HCT116 (cell line): ENCODE results near the gene WLS. TPM values are rescaled to one million over a fixed set of nuclear protein-coding genes. Genes with fewer than 3 reads are reported as not detected.
A peak's percentile ranks its signal among the peaks of the same experiment; 100 is the strongest.

ENCODE experiments used
- ATAC-seq: fragments of 200-7000 bp; cut with Tn5 transposase; 2 replicates; pipeline ENCODE4 v1.9.1; 2020; ENCODE audit warnings: mild to moderate bottlenecking, moderate library complexity
- BruUV-seq: library from RNA; stranded (reverse); fragments of 400-500 nt; replicated peaks from 2 replicates; lab custom pipeline; 2021; lab: Mats Ljungman, UMichigan
- CTCF ChIA-PET: fragments of 300-600 bp; sonication (Branson Sonifier 250); formaldehyde crosslinking; loops from one replicate; lab custom pipeline; 2021; ENCODE audit warnings: antibody characterized with exemption; lab: Charles Lee
- POLR2A ChIA-PET: fragments of 300-600, 350-600 bp; sonication (Branson Sonifier 250); formaldehyde crosslinking; loops from one replicate; lab custom pipeline; 2021; ENCODE audit warnings: antibody characterized with exemption; lab: Charles Lee
- RAD21 ChIA-PET, 2 experiments: fragments of 300-600 bp; sonication (Branson Sonifier 250); formaldehyde crosslinking; loops; one replicate each; lab custom pipeline; 2023; ENCODE audit warnings: low total read pairs in 2 of 2; ENCODE audit not compliant: uncharacterized antibody in 2 of 2, unreplicated experiment in 2 of 2, low non-redundant PET in 1 of 2; lab: Charles Lee
- DNase-seq: peaks from one replicate; pipeline ENCODE4 v3.0.0-alpha.2; 2010; ENCODE audit warnings: low read depth, low spot score
- H2AFZ ChIP-seq: fragments of 200-600 bp; shearing (Covaris generic), sonication (generic); 2 replicates; pipeline ENCODE4 v1.6.1; 2017; ENCODE audit warnings: low read depth, mixed run types, mixed read lengths, antibody characterized with exemption, low read length; ENCODE audit not compliant: poor library complexity, severe bottlenecking
- H3K27ac ChIP-seq: 2 replicates; pipeline ENCODE4 v1.5.1; 2012; ENCODE audit warnings: low read depth, low read length
- H3K27me3 ChIP-seq: fragments of 200-600 bp; sonication (generic); 2 replicates; pipeline ENCODE4 v1.6.1; 2016; ENCODE audit warnings: mixed run types, low read length, mixed read lengths; ENCODE audit not compliant: insufficient read depth
- H3K36me3 ChIP-seq, 2 experiments: fragments of 200-500 bp in 1 of 2; fragments of 200-600 bp in 1 of 2; sonication (Bioruptor generic) in 1 of 2; sonication (generic) in 1 of 2; 2 replicates each; pipeline versions ENCODE4 v1.5.1 to v1.6.1; 2014 to 2016; ENCODE audit warnings: low read length in 2 of 2, inconsistent platforms in 1 of 2, mixed read lengths in 1 of 2, mixed run types in 1 of 2; ENCODE audit not compliant: insufficient read depth in 2 of 2, control insufficient read depth in 1 of 2
- H3K4me1 ChIP-seq, 2 experiments: fragments of 200-600 bp in 1 of 2; sonication (generic) in 1 of 2; 2 replicates each; pipeline versions ENCODE4 v1.5.1 to v1.6.1; 2012 to 2017; ENCODE audit warnings: low read length in 2 of 2, inconsistent platforms in 1 of 2, mild to moderate bottlenecking in 1 of 2, mixed read lengths in 1 of 2, mixed run types in 1 of 2, moderate library complexity in 1 of 2; ENCODE audit not compliant: insufficient read depth in 2 of 2, control insufficient read depth in 1 of 2
- H3K4me2 ChIP-seq: fragments of 200-600 bp; sonication (generic); 2 replicates; pipeline ENCODE4 v1.6.1; 2017; ENCODE audit warnings: mixed run types, low read length, mixed read lengths
- H3K4me3 ChIP-seq, 2 experiments: fragments of 200-600 bp in 1 of 2; sonication (generic) in 1 of 2; replicated peaks in 1 of 2; 2 replicates each; pipeline ENCODE4 v1.5.1; 2011 to 2016; ENCODE audit warnings: low read length in 2 of 2, control low read depth in 1 of 2, low read depth in 1 of 2, mild to moderate bottlenecking in 1 of 2, mixed read lengths in 1 of 2, mixed run types in 1 of 2
- H3K79me2 ChIP-seq: fragments of 200-600 bp; sonication (generic); 2 replicates; pipeline ENCODE4 v1.6.1; 2017; ENCODE audit warnings: mild to moderate bottlenecking, mixed run types, low read length, moderate library complexity, mixed read lengths; ENCODE audit not compliant: insufficient read depth
- H3K9ac ChIP-seq: fragments of 200-600 bp; sonication (generic); 2 replicates; pipeline ENCODE4 v1.6.1; 2016; ENCODE audit warnings: low read length, mixed read lengths
- H3K9me2 ChIP-seq: fragments of 200-600 bp; sonication (generic), shearing (Covaris generic); 2 replicates; pipeline ENCODE4 v1.6.1; 2017; ENCODE audit warnings: mixed run types, mild to moderate bottlenecking, moderate library complexity; ENCODE audit not compliant: insufficient read depth
- H3K9me3 ChIP-seq, 2 experiments: fragments of 200-500 bp in 1 of 2; fragments of 200-600 bp in 1 of 2; sonication (Bioruptor generic) in 1 of 2; sonication (generic) in 1 of 2; 2 replicates each; pipeline ENCODE4 v1.6.1; 2014 to 2017; ENCODE audit warnings: low read length in 2 of 2, mixed read lengths in 2 of 2, inconsistent platforms in 1 of 2, low read depth in 1 of 2, mild to moderate bottlenecking in 1 of 2, mixed run types in 1 of 2, moderate library complexity in 1 of 2; ENCODE audit not compliant: control insufficient read depth in 1 of 2, insufficient read depth in 1 of 2
- H4K20me1 ChIP-seq: fragments of 200-600 bp; sonication (generic), shearing (Covaris generic); 2 replicates; pipeline ENCODE4 v1.6.1; 2017; ENCODE audit warnings: mixed run types, mild to moderate bottlenecking, moderate library complexity; ENCODE audit not compliant: insufficient read depth
- CBX3 ChIP-seq: IDR thresholded peaks from 2 replicates; pipeline ENCODE4 v1.6.1; 2012; ENCODE audit warnings: low read depth
- CEBPB ChIP-seq: IDR thresholded peaks from 2 replicates; pipeline ENCODE4 v1.6.1; 2012; ENCODE audit warnings: low read depth
- EGR1 ChIP-seq: IDR thresholded peaks from 2 replicates; pipeline ENCODE4 v1.6.1; 2012; ENCODE audit warnings: low read depth
- ELF1 ChIP-seq: IDR thresholded peaks from 2 replicates; pipeline ENCODE4 v1.6.1; 2012; ENCODE audit warnings: low read depth, borderline replicate concordance
- EZH2 ChIP-seq: fragments of 200-600 bp; sonication (generic); IDR thresholded peaks from 2 replicates; pipeline ENCODE4 v1.6.1; 2017; ENCODE audit warnings: antibody characterized with exemption, mixed run types
- EZH2phosphoT487 ChIP-seq: fragments of 200-600 bp; IDR thresholded peaks from 2 replicates; pipeline ENCODE4 v1.6.1; 2018; ENCODE audit warnings: antibody characterized with exemption, borderline replicate concordance
- FOSL1 ChIP-seq: IDR thresholded peaks from 2 replicates; pipeline ENCODE4 v1.6.1; 2012; ENCODE audit warnings: low read depth
- JUND ChIP-seq: IDR thresholded peaks from 2 replicates; pipeline ENCODE4 v1.6.1; 2012
- POLR2A ChIP-seq: IDR thresholded peaks from 2 replicates; pipeline ENCODE4 v1.7.0; 2011; ENCODE audit warnings: borderline replicate concordance; ENCODE audit not compliant: insufficient read depth, insufficient read length; ENCODE audit errors: extremely low read depth
- POLR2AphosphoS5 ChIP-seq: IDR thresholded peaks from 2 replicates; pipeline ENCODE4 v1.6.1; 2011; ENCODE audit warnings: mild to moderate bottlenecking, low read depth, low read length, moderate library complexity
- SIN3A ChIP-seq: IDR thresholded peaks from 2 replicates; pipeline ENCODE4 v1.6.1; 2012; ENCODE audit warnings: low read depth
- SP1 ChIP-seq: IDR thresholded peaks from 2 replicates; pipeline ENCODE4 v1.6.1; 2012; ENCODE audit warnings: low read depth
- SRF ChIP-seq: IDR thresholded peaks from 2 replicates; pipeline ENCODE4 v1.6.1; 2012; ENCODE audit warnings: low read depth
- TCF7L2 ChIP-seq: IDR thresholded peaks from 2 replicates; pipeline ENCODE4 v1.7.0; 2011; ENCODE audit warnings: borderline replicate concordance, inconsistent platforms; ENCODE audit not compliant: insufficient read depth, insufficient read length; ENCODE audit errors: extremely low read depth
- YY1 ChIP-seq: IDR thresholded peaks from 2 replicates; pipeline ENCODE4 v1.6.1; 2011; ENCODE audit warnings: low read length, low read depth, moderate library complexity, mild to moderate bottlenecking; ENCODE audit not compliant: insufficient replicate concordance; ENCODE audit errors: extremely low read depth
- ZFX ChIP-seq: fragments of 450-650 bp; IDR thresholded peaks from 2 replicates; pipeline ENCODE4 v1.6.1; 2017
- ZNF274 ChIP-seq: fragments of 200-500 bp; sonication (Bioruptor generic); IDR thresholded peaks from 2 replicates; pipeline ENCODE4 v1.6.1; 2014; ENCODE audit warnings: mild to moderate bottlenecking, low read depth, low read length, inconsistent platforms
- intact Hi-C: fragments of 100-400 bp; cut with micrococcal nuclease; formaldehyde crosslinking; loops from 2 replicates; pipeline ENCODE4 v1.10.0; 2022
- total RNA-seq: library from RNA; stranded (reverse); gene quantifications from one replicate; pipeline ENCODE4 v1.2.1, GENCODE V29; 2021; ENCODE audit not compliant: unreplicated experiment
- TF ChIP-seq, protein P1 (sequence below): IDR thresholded peaks from 2 replicates; pipeline ENCODE4 v1.6.1; 2012
- TF ChIP-seq, protein P2 (sequence below): IDR thresholded peaks from 2 replicates; pipeline ENCODE4 v1.6.1; 2011; ENCODE audit warnings: mild to moderate bottlenecking, low read length, moderate library complexity; ENCODE audit not compliant: insufficient replicate concordance; ENCODE audit errors: extremely low read depth
- TF ChIP-seq, protein P3 (sequence below), 3 experiments: fragments of 200-600 bp in 1 of 3; sonication (generic) in 1 of 3; IDR thresholded peaks in 2 of 3; conservative IDR thresholded peaks in 1 of 3; 2 replicates each; pipeline ENCODE4 v1.5.1; 2012 to 2017; ENCODE audit warnings: low read depth in 2 of 3, low read length in 2 of 3, antibody characterized with exemption in 1 of 3, borderline replicate concordance in 1 of 3, control low read depth in 1 of 3, mild to moderate bottlenecking in 1 of 3, mixed read lengths in 1 of 3, mixed run types in 1 of 3, moderate library complexity in 1 of 3; ENCODE audit not compliant: insufficient read depth in 1 of 3

The WLS gene
- total RNA-seq, 1 experiment from 2014 or later = 38.0 TPM

DNA sequence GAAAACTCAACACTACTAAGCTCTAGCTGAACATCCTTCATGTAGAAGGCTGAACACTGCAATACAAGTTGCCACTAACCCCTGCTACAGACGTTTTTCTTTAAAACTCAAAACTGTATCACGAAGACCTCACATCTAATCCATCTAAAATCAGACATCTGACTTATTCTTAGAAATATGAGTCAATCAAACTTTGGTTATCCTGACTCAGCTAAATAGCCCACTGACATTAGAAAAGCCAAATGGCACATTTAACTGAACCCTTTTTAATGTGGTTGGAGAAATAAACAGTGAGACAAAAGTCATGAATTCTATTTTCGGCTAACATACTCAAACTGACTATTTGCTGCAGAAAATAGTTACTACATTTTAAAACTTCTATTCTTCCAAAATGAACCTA lies 35.6 kb downstream of the WLS start:
- no peak for DNase-seq
- Histone ChIP-seq H3K4me3 (no peak overlapping the region), H3K9me2 (no peaks in the 10 kb centered on the region), H3K27ac (no peak overlapping the region), H3K9me3 (no peaks in the 10 kb centered on the region), H2AFZ (no peak overlapping the region), H4K20me1 (no peaks in the 10 kb centered on the region), H3K27me3 (no peaks in the 10 kb centered on the region), H3K4me1 (peaks cover 28 to 36% of the 10 kb centered on the region in 2 experiments), H3K4me2 (peak overlapping the region; percentile 69; the same call in 1 of the 2 replicates), H3K36me3 (no peaks in the 10 kb centered on the region; a peak in 1 of 4 replicates), H3K79me2 (peaks cover 10% of the 10 kb centered on the region), H3K9ac (no peak overlapping the region)
- CTCF ChIA-PET = interaction anchor here (2.0 kb wide), 1 partner anchor 36 kb away, joined by 4 read pairs; the partner anchor contains the start of gene WLS
- no TSS peak for BruUV-seq
- no peak for ATAC-seq
- intact Hi-C loops = loop anchor here (2.0 kb wide), 1 partner anchor 36 kb away; the partner anchor contains the start of gene WLS
- no peak for TF ChIP-seq SIN3A
- no peak for TF ChIP-seq YY1
- no peak for TF ChIP-seq ZFX
- no peak for TF ChIP-seq JUND
- TF ChIP-seq ZNF274 = no peak
- no peak for TF ChIP-seq POLR2AphosphoS5
- no peak for TF ChIP-seq EGR1
- TF ChIP-seq EZH2phosphoT487 = no peak
- no peak for TF ChIP-seq ELF1
- TF ChIP-seq, protein P1, sequence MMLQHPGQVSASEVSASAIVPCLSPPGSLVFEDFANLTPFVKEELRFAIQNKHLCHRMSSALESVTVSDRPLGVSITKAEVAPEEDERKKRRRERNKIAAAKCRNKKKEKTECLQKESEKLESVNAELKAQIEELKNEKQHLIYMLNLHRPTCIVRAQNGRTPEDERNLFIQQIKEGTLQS = no peak
- TF ChIP-seq SRF = no peak
- TF ChIP-seq, protein P2, sequence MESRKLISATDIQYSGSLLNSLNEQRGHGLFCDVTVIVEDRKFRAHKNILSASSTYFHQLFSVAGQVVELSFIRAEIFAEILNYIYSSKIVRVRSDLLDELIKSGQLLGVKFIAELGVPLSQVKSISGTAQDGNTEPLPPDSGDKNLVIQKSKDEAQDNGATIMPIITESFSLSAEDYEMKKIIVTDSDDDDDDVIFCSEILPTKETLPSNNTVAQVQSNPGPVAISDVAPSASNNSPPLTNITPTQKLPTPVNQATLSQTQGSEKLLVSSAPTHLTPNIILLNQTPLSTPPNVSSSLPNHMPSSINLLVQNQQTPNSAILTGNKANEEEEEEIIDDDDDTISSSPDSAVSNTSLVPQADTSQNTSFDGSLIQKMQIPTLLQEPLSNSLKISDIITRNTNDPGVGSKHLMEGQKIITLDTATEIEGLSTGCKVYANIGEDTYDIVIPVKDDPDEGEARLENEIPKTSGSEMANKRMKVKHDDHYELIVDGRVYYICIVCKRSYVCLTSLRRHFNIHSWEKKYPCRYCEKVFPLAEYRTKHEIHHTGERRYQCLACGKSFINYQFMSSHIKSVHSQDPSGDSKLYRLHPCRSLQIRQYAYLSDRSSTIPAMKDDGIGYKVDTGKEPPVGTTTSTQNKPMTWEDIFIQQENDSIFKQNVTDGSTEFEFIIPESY = no peak
- TF ChIP-seq, protein P3, sequence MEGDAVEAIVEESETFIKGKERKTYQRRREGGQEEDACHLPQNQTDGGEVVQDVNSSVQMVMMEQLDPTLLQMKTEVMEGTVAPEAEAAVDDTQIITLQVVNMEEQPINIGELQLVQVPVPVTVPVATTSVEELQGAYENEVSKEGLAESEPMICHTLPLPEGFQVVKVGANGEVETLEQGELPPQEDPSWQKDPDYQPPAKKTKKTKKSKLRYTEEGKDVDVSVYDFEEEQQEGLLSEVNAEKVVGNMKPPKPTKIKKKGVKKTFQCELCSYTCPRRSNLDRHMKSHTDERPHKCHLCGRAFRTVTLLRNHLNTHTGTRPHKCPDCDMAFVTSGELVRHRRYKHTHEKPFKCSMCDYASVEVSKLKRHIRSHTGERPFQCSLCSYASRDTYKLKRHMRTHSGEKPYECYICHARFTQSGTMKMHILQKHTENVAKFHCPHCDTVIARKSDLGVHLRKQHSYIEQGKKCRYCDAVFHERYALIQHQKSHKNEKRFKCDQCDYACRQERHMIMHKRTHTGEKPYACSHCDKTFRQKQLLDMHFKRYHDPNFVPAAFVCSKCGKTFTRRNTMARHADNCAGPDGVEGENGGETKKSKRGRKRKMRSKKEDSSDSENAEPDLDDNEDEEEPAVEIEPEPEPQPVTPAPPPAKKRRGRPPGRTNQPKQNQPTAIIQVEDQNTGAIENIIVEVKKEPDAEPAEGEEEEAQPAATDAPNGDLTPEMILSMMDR (IDR thresholded peaks at IDR 0.05 in 2 of 3, conservative IDR thresholded peaks at IDR 0.05 in 1 of 3; ENCODE audit: borderline replicate concordance in 1 of 3, insufficient read depth in 1 of 3, low read depth in 2 of 3, low read length in 2 of 3) = no peak
- no peak for TF ChIP-seq CEBPB
- no peak for TF ChIP-seq FOSL1
- TF ChIP-seq SP1 = no peak
- no peak for TF ChIP-seq TCF7L2
- no peak for TF ChIP-seq CBX3
- TF ChIP-seq POLR2A = no peak
- no peak for TF ChIP-seq EZH2
- POLR2A ChIA-PET = no interaction called here
- RAD21 ChIA-PET = no interaction called here
